ENCODE results near the gene PTPRC.
A peak's percentile ranks its signal among the peaks of the same experiment; 100 is the strongest.

Gene PTPRC

GRCh38 chr1:198761859-198762616 lies 123.2 kb downstream of the PTPRC start:
- DNase-seq (ENCODE audit: low read depth): no peak

- peak; percentile 33 for DNase-seq (ENCODE audit: low read depth)
Measured at GRCh38 chr1:198763298-198763714, 124.5 kb downstream of the PTPRC start.

GRCh38 chr1:198764748-198765147 lies 125.9 kb downstream of the PTPRC start:
- DNase-seq (ENCODE audit: low read depth): no peak

- no peak for DNase-seq (ENCODE audit: low read depth)
Measured at GRCh38 chr1:198765416-198765815, 126.6 kb downstream of the PTPRC start.

GRCh38 chr1:198771563-198772153 lies 132.8 kb downstream of the PTPRC start:
- DNase-seq (ENCODE audit: low read depth): no peak

- no peak for DNase-seq (ENCODE audit: low read depth)
Measured at GRCh38 chr1:198772626-198773025, 133.8 kb downstream of the PTPRC start.

- no peak for DNase-seq (ENCODE audit: low read depth)
Measured at GRCh38 chr1:198773030-198773429, 134.2 kb downstream of the PTPRC start.

GRCh38 chr1:198773523-198773922 lies 134.7 kb downstream of the PTPRC start:
- no peak for DNase-seq (ENCODE audit: low read depth)

- no peak for DNase-seq (ENCODE audit: low read depth)
Measured at GRCh38 chr1:198774421-198774820, 135.6 kb downstream of the PTPRC start.

- no peak for DNase-seq (ENCODE audit: low read depth)
Measured at GRCh38 chr1:198775606-198776005, 136.8 kb downstream of the PTPRC start.

GRCh38 chr1:198776602-198777029 lies 137.8 kb downstream of the PTPRC start:
- peak; percentile 98 for DNase-seq (ENCODE audit: low read depth)

GRCh38 chr1:198778049-198778448 lies 139.2 kb downstream of the PTPRC start:
- no peak for DNase-seq (ENCODE audit: low read depth)

GRCh38 chr1:198780376-198780775 lies 141.5 kb downstream of the PTPRC start:
- DNase-seq (ENCODE audit: low read depth): no peak

GRCh38 chr1:198788561-198789064 lies 149.8 kb downstream of the PTPRC start:
- DNase-seq (ENCODE audit: low read depth): no peak

GRCh38 chr1:198793714-198794113 lies 154.9 kb downstream of the PTPRC start:
- DNase-seq (ENCODE audit: low read depth): no peak

GRCh38 chr1:198794498-198794897 lies 155.7 kb downstream of the PTPRC start:
- DNase-seq (ENCODE audit: low read depth): peak; percentile 27

GRCh38 chr1:198797656-198798055 lies 158.8 kb downstream of the PTPRC start:
- DNase-seq (ENCODE audit: low read depth): no peak

- no peak for DNase-seq (ENCODE audit: low read depth)
Measured at GRCh38 chr1:198798923-198799386, 160.1 kb downstream of the PTPRC start.

GRCh38 chr1:198805498-198806151 lies 166.8 kb downstream of the PTPRC start:
- DNase-seq (ENCODE audit: low read depth): no peak

- no peak for DNase-seq (ENCODE audit: low read depth)
Measured at GRCh38 chr1:198806861-198807260, 168.0 kb downstream of the PTPRC start.
